Activated CD8-positive, alpha-beta T cell treated with anti-CD3 and anti-CD28 coated beads, Interleukin-2, amount 10 ng/mL, durations not matched to agents 7 days and 5 days (primary cell): ENCODE measurements around the gene SULT4A1. TPM values are rescaled to one million over a fixed set of nuclear protein-coding genes. Genes with fewer than 3 reads are reported as not detected.

Experiments
- ATAC-seq: fragments of 150-1000 bp; cut with Tn5 transposase; one replicate; pipeline ENCODE4 v1.10.0; 2021; ENCODE audit warnings: moderate library complexity
- CTCF ChIA-PET: fragments of 350-600 bp; sonication (Branson Sonifier 250); formaldehyde crosslinking; loops from one replicate; lab custom pipeline; 2021; ENCODE audit warnings: antibody characterized with exemption; lab: Charles Lee
- POLR2A ChIA-PET: fragments of 350-600 bp; sonication (Branson Sonifier 250); formaldehyde crosslinking; loops from one replicate; lab custom pipeline; 2021; ENCODE audit warnings: antibody characterized with exemption; lab: Charles Lee
- DNase-seq: peaks from one replicate; pipeline ENCODE4 v3.0.0-alpha.2; 2020
- H3K27ac Mint-ChIP-seq: one replicate; pipeline ENCODE4 v1.8.0; 2021; ENCODE audit warnings: mild to moderate bottlenecking, mixed read lengths
- H3K27me3 Mint-ChIP-seq: one replicate; pipeline ENCODE4 v1.8.0; 2021; ENCODE audit warnings: low read depth, mixed read lengths
- H3K36me3 Mint-ChIP-seq: one replicate; pipeline ENCODE4 v1.8.0; 2021; ENCODE audit warnings: low read depth, mixed read lengths
- H3K4me1 Mint-ChIP-seq: one replicate; pipeline ENCODE4 v1.8.0; 2021; ENCODE audit warnings: low read depth, mixed read lengths
- H3K4me3 Mint-ChIP-seq: one replicate; pipeline ENCODE4 v1.8.0; 2021; ENCODE audit warnings: mild to moderate bottlenecking, mixed read lengths
- H3K9me3 Mint-ChIP-seq: one replicate; pipeline ENCODE4 v1.8.0; 2022; ENCODE audit warnings: mixed read lengths; ENCODE audit not compliant: insufficient read depth
- total RNA-seq, 2 experiments: library from RNA; stranded (reverse); gene quantifications; one replicate each; pipeline ENCODE4 v1.2.3, GENCODE V29; 2021

Gene SULT4A1
- total RNA-seq, 2 experiments from 2014 or later: not detected

DNA sequence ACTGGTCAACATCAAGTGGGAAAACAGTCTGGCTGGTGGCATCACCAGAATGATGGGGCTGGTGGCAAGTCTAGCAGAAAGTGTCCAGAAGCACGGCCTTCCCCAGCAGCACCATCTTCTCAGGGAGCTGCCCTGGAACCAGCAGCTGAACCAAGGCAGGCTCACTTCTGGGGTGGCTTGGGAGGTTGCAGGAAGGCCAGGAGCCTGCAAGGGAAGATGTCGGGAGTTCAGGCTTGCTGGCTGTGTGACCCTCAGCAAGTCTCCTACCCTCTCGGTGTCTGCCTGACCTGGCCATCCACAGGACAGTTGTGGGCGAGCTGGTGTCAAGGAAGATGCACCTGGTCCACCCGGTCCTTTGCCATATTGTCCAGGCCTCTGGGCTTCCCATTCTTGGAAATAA lies 31.8 kb upstream of the SULT4A1 start:
- ChIA-PET POLR2A (no interaction called here), CTCF (interaction anchor here (1.7 kb wide), 1 partner anchor 9 kb away, joined by 4 read pairs; no protein-coding TSS in a partner anchor)
- Mint-ChIP-seq H3K36me3 (no peaks in the 10 kb centered on the region), H3K9me3 (no peaks in the 10 kb centered on the region), H3K4me3 (no peak overlapping the region), H3K27ac (no peak overlapping the region), H3K27me3 (peaks cover 19% of the 10 kb centered on the region), H3K4me1 (peaks cover 2% of the 10 kb centered on the region)
- ATAC-seq (no peak), DNase-seq (no peak)

DNA sequence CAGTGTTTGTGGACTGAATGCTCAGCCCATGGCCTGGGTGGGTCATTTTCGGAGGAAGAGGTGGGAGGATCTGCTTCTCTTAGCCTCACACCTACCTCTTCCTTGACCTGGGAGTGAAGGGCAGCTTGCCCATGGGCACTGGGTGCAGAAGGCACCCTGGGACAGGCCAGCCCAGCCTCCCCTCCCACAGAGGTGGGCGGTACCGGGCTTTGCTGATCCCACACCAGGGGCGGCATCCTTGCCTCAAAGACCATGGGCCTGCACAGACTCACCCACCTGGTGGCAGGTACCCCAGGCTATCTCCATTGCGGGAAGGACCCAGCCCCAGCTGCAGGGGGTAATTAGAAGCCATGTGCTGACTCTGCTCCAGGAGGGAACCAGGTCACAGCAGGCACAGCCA lies 31.0 kb upstream of the SULT4A1 start:
- H3K36me3 Mint-ChIP-seq: no peaks in the 10 kb centered on the region
- H3K27me3 Mint-ChIP-seq: peaks cover 23% of the 10 kb centered on the region
- H3K4me1 Mint-ChIP-seq: peaks cover 2% of the 10 kb centered on the region
- POLR2A ChIA-PET: no interaction called here
- CTCF ChIA-PET: interaction anchor here (0.8 kb wide), 1 partner anchor 10 kb away, joined by 3 read pairs; no protein-coding TSS in a partner anchor
- ATAC-seq (no peak), DNase-seq (no peak)
- H3K27ac Mint-ChIP-seq: no peak overlapping the region
- H3K9me3 Mint-ChIP-seq: no peaks in the 10 kb centered on the region
- H3K4me3 Mint-ChIP-seq: no peak overlapping the region

DNA sequence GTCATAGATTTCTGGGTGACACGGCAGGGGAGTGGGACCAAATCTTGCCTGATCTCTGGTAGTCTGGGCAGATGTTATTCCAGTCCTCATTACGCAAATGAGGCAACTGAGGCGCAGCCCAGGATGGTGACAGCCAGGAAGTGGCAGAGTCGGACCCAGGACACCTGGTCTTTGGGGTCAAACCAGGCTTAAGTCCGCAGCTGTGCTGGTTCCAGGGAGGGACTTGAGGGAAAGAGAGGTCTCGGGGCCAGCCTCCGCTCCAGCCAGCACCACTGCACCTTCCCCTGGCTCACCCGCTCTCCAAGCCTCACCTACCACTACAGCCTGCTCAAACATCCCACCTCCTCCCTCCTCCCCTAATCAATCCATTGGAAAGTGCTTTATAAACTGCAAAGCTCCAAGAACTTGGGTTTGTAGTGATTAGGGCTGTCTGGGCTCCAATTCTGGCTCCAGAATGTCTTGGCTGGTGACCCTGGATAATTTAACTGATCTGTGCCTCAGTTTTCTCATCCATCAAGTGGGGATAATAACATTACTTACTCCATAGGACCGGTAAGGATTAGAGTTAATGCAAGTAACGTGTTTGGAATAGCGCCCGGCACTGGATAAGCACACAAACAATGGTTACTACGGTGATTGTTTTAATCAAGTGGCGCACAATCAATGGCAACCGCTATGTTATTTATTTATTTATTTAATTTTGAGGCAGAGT lies 30.0 kb upstream of the SULT4A1 start:
- ATAC-seq (no peak), DNase-seq (no peak)
- Mint-ChIP-seq H3K27ac (no peak overlapping the region), H3K27me3 (peaks cover 23% of the 10 kb centered on the region), H3K9me3 (no peaks in the 10 kb centered on the region), H3K4me3 (no peak overlapping the region), H3K4me1 (peaks cover 2% of the 10 kb centered on the region), H3K36me3 (no peaks in the 10 kb centered on the region)
- CTCF ChIA-PET: interaction anchor here (0.8 to 1.7 kb wide), 2 partner anchors 9 kb away, joined by 3 to 5 read pairs; no protein-coding TSS in a partner anchor
- POLR2A ChIA-PET: no interaction called here

DNA sequence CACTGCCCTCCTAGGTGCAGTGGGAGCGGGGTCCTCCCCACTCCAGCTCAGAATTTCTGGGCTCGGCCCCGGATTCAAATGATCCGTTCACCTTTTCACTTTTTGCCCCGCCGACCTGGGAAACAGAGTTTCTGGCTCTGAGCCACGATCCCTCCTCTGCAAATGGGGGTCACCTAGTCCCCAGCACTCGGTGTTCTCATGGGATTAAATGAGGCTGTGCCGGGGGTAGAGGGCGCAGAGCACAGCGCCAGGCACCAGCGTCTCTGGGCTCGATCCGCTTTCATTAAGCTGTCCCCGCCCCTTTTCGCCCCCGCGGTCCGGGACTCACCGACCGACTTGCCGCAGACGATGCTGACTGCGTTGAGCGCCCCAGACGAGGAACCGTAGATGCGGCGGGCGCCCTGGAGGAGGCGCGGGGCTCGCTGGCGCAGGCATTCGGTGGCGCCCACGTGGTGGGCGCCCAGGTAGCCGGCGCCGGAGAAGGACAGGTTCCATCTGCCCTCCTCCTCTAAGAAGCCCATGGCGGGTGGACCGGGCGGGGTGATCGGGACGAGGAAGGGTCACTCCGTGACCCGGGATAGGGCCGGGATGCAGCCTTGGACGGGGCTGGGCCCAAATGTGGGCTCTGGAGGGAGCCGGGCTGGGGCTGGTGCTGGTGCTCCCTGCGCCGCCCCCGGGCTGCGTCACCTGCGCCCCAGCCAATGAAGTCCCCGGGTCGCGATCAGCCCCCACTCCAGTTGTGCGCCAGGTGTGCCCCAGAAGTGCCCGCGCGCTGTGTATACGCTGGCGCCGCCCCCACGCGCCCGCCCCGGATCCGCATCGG lies 29.3 kb upstream of the SULT4A1 start, which contains the start of gene PNPLA5:
TSS of gene PNPLA5 (minus strand) at position 654 of the 823 bp plus-strand sequence. CDS start at position 521, 133 bp downstream.
- ATAC-seq (no peak), DNase-seq (no peak)
- ChIA-PET CTCF (interaction anchor here (1.7 kb wide), 1 partner anchor 8 kb away, joined by 5 read pairs; no protein-coding TSS in a partner anchor), POLR2A (interaction anchor here (1.1 kb wide), 1 partner anchor 11 kb away, joined by 4 read pairs; no protein-coding TSS in a partner anchor)
- Mint-ChIP-seq H3K27me3 (peaks cover 23% of the 10 kb centered on the region), H3K9me3 (no peaks in the 10 kb centered on the region), H3K4me1 (peaks cover 2% of the 10 kb centered on the region), H3K4me3 (no peak within 1 kb of the TSS), H3K36me3 (no peaks in the 10 kb centered on the region), H3K27ac (no peak within 1 kb of the TSS)

DNA sequence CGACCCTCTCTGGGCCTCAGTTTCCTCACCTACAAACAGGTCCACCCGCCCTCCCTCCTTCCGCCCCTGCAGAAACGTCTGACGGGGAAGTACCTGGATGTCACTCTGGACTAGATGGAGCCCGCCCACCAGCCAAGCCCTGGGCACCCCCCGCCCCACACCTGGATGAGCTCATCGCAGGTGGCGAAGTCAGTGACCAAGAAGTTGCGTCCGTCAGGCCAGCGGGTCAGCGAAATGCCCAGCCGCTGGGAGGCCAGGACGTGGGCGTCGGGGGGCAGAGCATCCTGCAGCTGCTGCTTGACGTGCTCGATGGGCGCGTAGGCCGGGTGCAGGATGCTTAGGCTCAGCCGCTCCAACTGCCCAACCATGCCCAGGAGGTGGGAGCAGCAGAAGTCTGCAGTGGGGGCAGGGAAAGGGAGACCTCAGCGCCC lies 28.6 kb upstream of the SULT4A1 start:
- no peak for DNase-seq
- Mint-ChIP-seq H3K27me3 (peaks cover 23% of the 10 kb centered on the region), H3K27ac (no peak overlapping the region), H3K36me3 (no peaks in the 10 kb centered on the region), H3K4me1 (peaks cover 2% of the 10 kb centered on the region), H3K9me3 (no peaks in the 10 kb centered on the region), H3K4me3 (no peak overlapping the region)
- ATAC-seq: no peak
- ChIA-PET POLR2A (interaction anchor here (1.1 kb wide), 1 partner anchor 12 kb away, joined by 4 read pairs; no protein-coding TSS in a partner anchor), CTCF (interaction anchor here (1.7 kb wide), 1 partner anchor 8 kb away, joined by 5 read pairs; no protein-coding TSS in a partner anchor)

DNA sequence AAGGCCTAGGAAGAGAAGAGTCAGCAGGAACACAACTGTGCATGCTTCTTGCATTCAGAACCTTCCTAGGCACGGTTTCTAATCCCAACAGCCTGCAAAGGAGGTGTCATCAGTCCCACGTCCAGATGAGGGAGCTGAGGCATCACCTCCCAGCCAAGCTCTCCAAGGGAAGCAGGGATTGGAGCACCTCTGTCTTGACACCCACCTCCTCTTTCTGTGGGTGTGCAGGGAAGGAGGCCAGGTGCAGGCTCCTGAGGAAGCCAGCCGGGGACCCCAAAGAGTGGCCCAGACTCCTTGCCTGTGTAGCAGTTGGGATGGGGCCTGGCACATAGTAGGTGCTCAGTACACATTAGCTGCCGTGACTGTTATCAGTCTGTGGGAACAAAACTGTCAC lies 27.5 kb upstream of the SULT4A1 start:
- ATAC-seq: no peak
- H3K27ac Mint-ChIP-seq: no peak overlapping the region

DNA sequence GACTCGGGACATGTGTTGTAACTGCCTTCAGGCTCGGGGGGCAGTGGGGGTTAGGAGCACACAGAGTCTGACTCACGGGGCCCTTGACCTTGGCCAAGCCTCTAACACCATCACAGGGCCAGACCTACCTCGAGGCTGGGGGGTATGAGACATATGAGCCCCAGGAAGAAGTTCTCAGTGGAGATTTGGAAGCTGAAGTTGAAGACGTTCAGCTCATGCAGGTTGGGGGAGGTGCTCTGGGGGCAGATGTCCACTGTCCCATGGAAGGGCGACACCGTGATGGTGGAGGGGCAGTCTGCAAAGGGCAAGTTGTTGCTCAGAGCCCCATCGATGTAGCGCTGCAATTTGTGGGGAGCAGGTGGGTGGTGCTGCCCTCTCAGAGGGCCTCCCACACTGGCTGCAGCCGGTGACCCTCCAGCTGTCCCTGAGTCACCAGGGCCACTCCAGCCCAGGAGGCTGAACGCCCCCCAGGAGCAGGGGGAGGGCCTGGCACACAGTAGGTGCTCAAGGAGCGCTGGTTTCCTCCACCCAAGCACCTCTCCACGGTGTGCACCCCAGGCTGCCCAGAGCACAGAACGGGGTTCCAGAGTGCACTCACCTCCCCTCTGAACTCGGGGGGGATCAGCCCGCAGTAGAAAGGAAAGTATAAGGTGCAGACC lies 27.0 kb upstream of the SULT4A1 start:
- DNase-seq: no peak
- CTCF ChIA-PET: no interaction called here
- peaks cover 2% of the 10 kb centered on the region for H3K4me1 Mint-ChIP-seq

More for the DNA sequence above, 27.5 kb upstream of the SULT4A1 start:
- H3K36me3 Mint-ChIP-seq: no peaks in the 10 kb centered on the region
- ChIA-PET CTCF (no interaction called here), POLR2A (no interaction called here)
- peaks cover 2% of the 10 kb centered on the region for H3K4me1 Mint-ChIP-seq
- H3K27me3 Mint-ChIP-seq: peaks cover 23% of the 10 kb centered on the region
- H3K4me3 Mint-ChIP-seq: no peak overlapping the region
- DNase-seq: no peak
- H3K9me3 Mint-ChIP-seq: no peaks in the 10 kb centered on the region

DNA sequence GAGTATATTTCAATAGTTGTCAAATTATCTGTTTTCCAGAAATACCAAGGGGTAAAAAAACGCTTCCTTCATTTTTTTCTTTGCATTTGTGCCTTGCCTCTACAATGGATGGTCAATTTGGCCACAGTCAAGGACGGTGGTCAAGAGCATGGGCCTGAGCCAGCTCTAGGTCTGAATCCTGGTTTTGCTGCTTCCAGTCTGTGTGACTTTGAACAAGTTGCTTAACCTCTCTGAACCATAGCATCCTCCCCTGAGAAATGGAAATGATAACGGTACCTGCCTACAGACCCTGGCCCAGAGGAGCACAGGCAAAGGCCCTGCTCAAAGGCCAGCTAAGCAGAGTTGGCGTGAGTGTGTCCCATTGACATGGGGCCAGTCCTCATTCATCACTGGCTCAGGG lies 26.4 kb upstream of the SULT4A1 start:
- no peaks in the 10 kb centered on the region for H3K36me3 Mint-ChIP-seq
- H3K27me3 Mint-ChIP-seq: peaks cover 23% of the 10 kb centered on the region
- H3K4me1 Mint-ChIP-seq: peaks cover 2% of the 10 kb centered on the region
- H3K27ac Mint-ChIP-seq: no peak overlapping the region
- no peaks in the 10 kb centered on the region for H3K9me3 Mint-ChIP-seq
- ChIA-PET CTCF (no interaction called here), POLR2A (no interaction called here)
- DNase-seq (no peak), ATAC-seq (no peak)
- no peak overlapping the region for H3K4me3 Mint-ChIP-seq

More for the DNA sequence above, 27.0 kb upstream of the SULT4A1 start:
- POLR2A ChIA-PET: no interaction called here
- Mint-ChIP-seq H3K9me3 (no peaks in the 10 kb centered on the region), H3K36me3 (no peaks in the 10 kb centered on the region), H3K27me3 (peaks cover 23% of the 10 kb centered on the region), H3K27ac (no peak overlapping the region), H3K4me3 (no peak overlapping the region)
- no peak for ATAC-seq

DNA sequence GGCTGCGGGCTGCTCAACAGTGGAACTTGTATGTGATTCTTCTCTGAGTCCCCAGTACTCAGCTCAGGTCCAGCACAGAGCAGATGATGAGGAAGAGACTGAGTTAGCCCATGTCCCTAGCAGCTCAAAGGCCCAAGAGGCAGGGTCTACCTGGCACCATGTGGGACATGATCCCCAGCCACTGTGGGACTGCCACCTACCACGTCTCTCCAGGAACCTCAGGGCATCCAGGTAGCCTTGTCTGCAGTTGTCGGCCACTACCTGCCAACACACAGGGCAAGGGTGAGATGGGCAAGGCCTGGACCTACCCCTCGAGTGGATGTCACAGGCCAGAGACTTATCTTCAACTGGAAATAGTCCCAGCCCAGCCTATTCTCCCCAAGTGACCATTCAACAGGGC lies 25.1 kb upstream of the SULT4A1 start:
- H3K36me3 Mint-ChIP-seq: no peaks in the 10 kb centered on the region
- peaks cover 21% of the 10 kb centered on the region for H3K27me3 Mint-ChIP-seq
- DNase-seq: no peak
- H3K27ac Mint-ChIP-seq: no peak overlapping the region
- ChIA-PET CTCF (interaction anchor here (1.2 kb wide), 1 partner anchor 13 kb away, joined by 6 read pairs; no protein-coding TSS in a partner anchor), POLR2A (no interaction called here)
- peaks cover 2% of the 10 kb centered on the region for H3K4me1 Mint-ChIP-seq
- ATAC-seq: no peak
- no peak overlapping the region for H3K4me3 Mint-ChIP-seq
- H3K9me3 Mint-ChIP-seq: no peaks in the 10 kb centered on the region

DNA sequence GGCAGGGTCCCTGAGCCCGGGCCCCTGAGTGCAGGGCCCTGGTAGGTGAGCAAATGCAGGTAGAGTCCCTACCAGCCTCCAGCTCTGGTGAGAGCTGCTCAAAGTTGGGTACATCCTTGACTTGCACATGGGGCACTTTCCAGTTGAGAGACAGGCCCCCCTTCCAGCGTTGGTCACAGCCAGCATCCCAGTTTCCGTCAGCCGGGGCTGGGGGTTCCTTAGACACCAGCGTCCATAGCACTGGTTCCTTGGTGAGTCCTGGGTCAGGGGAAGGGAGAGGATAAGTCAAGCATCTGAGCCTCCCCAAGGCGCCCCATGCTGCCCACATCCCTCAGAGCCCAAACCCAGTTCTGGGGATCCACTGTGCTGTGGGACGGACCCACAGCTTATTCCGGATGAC lies 23.9 kb upstream of the SULT4A1 start:
- ChIA-PET CTCF (interaction anchor here (1.1 to 1.2 kb wide), 2 partner anchors 14 to 200 kb away, joined by 3 to 6 read pairs; no protein-coding TSS in a partner anchor), POLR2A (no interaction called here)
- H3K36me3 Mint-ChIP-seq: no peaks in the 10 kb centered on the region
- peaks cover 12% of the 10 kb centered on the region for H3K27me3 Mint-ChIP-seq
- ATAC-seq (no peak), DNase-seq (no peak)
- H3K27ac Mint-ChIP-seq: no peak overlapping the region
- H3K4me1 Mint-ChIP-seq: no peaks in the 10 kb centered on the region
- no peaks in the 10 kb centered on the region for H3K9me3 Mint-ChIP-seq
- H3K4me3 Mint-ChIP-seq: no peak overlapping the region

DNA sequence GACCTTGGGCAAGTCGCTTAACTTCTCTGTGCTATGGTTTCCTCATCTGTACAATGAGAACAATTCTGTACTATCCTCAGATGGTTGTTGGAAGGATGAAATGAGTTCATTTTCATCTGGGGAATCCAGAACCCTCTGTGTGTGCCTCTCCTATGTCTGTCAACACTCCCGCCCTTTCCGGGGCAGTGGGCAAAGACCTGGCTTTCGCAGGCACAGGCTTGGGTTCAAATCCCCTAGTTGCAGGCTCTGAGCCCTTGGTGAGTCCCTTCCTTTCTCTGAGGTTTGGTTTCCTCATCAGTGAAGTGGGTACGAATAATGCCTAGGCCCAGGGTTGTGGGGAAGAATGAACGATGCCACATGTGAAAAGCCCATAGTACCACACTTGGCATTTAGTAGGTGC lies 23.5 kb upstream of the SULT4A1 start:
- ChIA-PET CTCF (interaction anchor here (1.2 to 3.9 kb wide), 2 partner anchors 20 to 60 kb away, joined by 4 to 69 read pairs; no protein-coding TSS in a partner anchor), POLR2A (no interaction called here)
- Mint-ChIP-seq H3K27ac (no peak overlapping the region), H3K36me3 (no peaks in the 10 kb centered on the region), H3K27me3 (peaks cover 11% of the 10 kb centered on the region), H3K4me1 (no peaks in the 10 kb centered on the region), H3K4me3 (no peak overlapping the region), H3K9me3 (no peaks in the 10 kb centered on the region)
- ATAC-seq (no peak), DNase-seq (no peak)
